ENCODE data around the gene CCDC9B.
A peak's percentile ranks its signal among the peaks of the same experiment; 100 is the strongest.

The CCDC9B gene

GRCh38 chr15:40340740-40341400 is at the start of gene CCDC9B:
TSS of gene CCDC9B (minus strand) at chr15:40340939. CDS start at chr15:40340819, 120 bp downstream.
- DNase-seq (ENCODE audit: low read depth) = no peak

- no peak for DNase-seq (ENCODE audit: low read depth)
Measured at GRCh38 chr15:40389824-40390595, 49.3 kb upstream of the CCDC9B start.

GRCh38 chr15:40388941-40389823 is 48.4 kb upstream of the CCDC9B start:
- DNase-seq (ENCODE audit: low read depth) = no peak

- DNase-seq (ENCODE audit: low read depth) = no peak
Measured at GRCh38 chr15:40386480-40386879, 45.7 kb upstream of the CCDC9B start.

GRCh38 chr15:40382580-40383456 is 42.1 kb upstream of the CCDC9B start, which contains the start of gene KNSTRN:
TSS of gene KNSTRN (plus strand) at chr15:40382721. CDS start at chr15:40382836, 115 bp downstream.
- DNase-seq (ENCODE audit: low read depth) = peak; percentile 84

GRCh38 chr15:40381818-40382529 is 41.2 kb upstream of the CCDC9B start:
- DNase-seq (ENCODE audit: low read depth) = no peak

GRCh38 chr15:40380636-40381035 is 39.9 kb upstream of the CCDC9B start:
- DNase-seq (ENCODE audit: low read depth) = no peak

GRCh38 chr15:40379853-40380252 is 39.1 kb upstream of the CCDC9B start:
- no peak for DNase-seq (ENCODE audit: low read depth)

GRCh38 chr15:40379374-40379773 is 38.6 kb upstream of the CCDC9B start:
- no peak for DNase-seq (ENCODE audit: low read depth)

GRCh38 chr15:40377606-40378005 is 36.9 kb upstream of the CCDC9B start:
- DNase-seq (ENCODE audit: low read depth) = no peak

- DNase-seq (ENCODE audit: low read depth) = no peak
Measured at GRCh38 chr15:40372981-40373380, 32.2 kb upstream of the CCDC9B start.

GRCh38 chr15:40369971-40370370 is 29.2 kb upstream of the CCDC9B start:
- no peak for DNase-seq (ENCODE audit: low read depth)

- DNase-seq (ENCODE audit: low read depth) = no peak
Measured at GRCh38 chr15:40369474-40369869, 28.7 kb upstream of the CCDC9B start.

- no peak for DNase-seq (ENCODE audit: low read depth)
Measured at GRCh38 chr15:40368719-40369473, 28.2 kb upstream of the CCDC9B start.

GRCh38 chr15:40367686-40368611 is 27.2 kb upstream of the CCDC9B start:
- peak; percentile 81 for DNase-seq (ENCODE audit: low read depth)

- DNase-seq (ENCODE audit: low read depth) = no peak
Measured at GRCh38 chr15:40367371-40367685, 26.6 kb upstream of the CCDC9B start.

GRCh38 chr15:40366457-40367370 is 26.0 kb upstream of the CCDC9B start:
- DNase-seq (ENCODE audit: low read depth) = no peak

All from activated T-helper 1 cell treated with Interleukin-2 at 50 U/mL for 16 hours (primary cell).